ENCODE data around the gene OSGEP. TPM values are rescaled to one million over a fixed set of nuclear protein-coding genes. Genes with fewer than 3 reads are reported as not detected.

OSGEP gene
- total RNA-seq, 2 experiments from 2014 or later: 46.2 to 47.5 TPM

- H3K36me3 Mint-ChIP-seq (ENCODE audit: low read depth): peaks cover 50% of the 10 kb centered on the region
- no peaks in the 10 kb centered on the region for H3K9me3 Mint-ChIP-seq (ENCODE audit: low read depth)
- ATAC-seq (peak; percentile 76), DNase-seq (peak; percentile 78)
- ChIA-PET CTCF (interaction anchor here (0.6 to 1.9 kb wide), 10 partner anchors 9 to 139 kb away, joined by 3 to 10 read pairs (median 4); partner anchors contain the start of genes PARP2 and PIP4P1), POLR2A (interaction anchor here (0.6 to 3.0 kb wide), 11 partner anchors 9 to 647 kb away, joined by 3 to 48 read pairs (median 5); partner anchors contain the start of genes APEX1, OSGEP, PARP2 and PIP4P1)
- intact Hi-C loops (cut with DNase I, micrococcal nuclease): loop anchor here (1.0 to 5.0 kb wide), 8 partner anchors 9 to 143 kb away; partner anchors contain the start of genes APEX1 (in 2 of the 2), PARP2 (in 2 of the 2), PIP4P1 (in 2 of the 2) and OSGEP (in 1 of the 2)
- H3K4me1 Mint-ChIP-seq: peaks cover 43% of the 10 kb centered on the region
- no peaks in the 10 kb centered on the region for H3K27me3 Mint-ChIP-seq
- H3K4me3 Mint-ChIP-seq: peak overlapping the region; percentile 91
- peak overlapping the region; percentile 97 for H3K27ac Mint-ChIP-seq
These were observed 15.4 kb upstream of the OSGEP start for GRCh38 chr14:20469890-20470602.

GRCh38 chr14:20469242-20469889 lies 14.8 kb upstream of the OSGEP start, which contains the start of gene PNP:
TSS of gene PNP (plus strand) at chr14:20469406. CDS start at chr14:20469525, 119 bp downstream.
- Mint-ChIP-seq H3K36me3 (ENCODE audit: low read depth) (peaks cover 43% of the 10 kb centered on the region), H3K27me3 (no peaks in the 10 kb centered on the region), H3K9me3 (ENCODE audit: low read depth) (no peaks in the 10 kb centered on the region), H3K27ac (peak within 1 kb of the TSS; percentile 97), H3K4me1 (peaks cover 37% of the 10 kb centered on the region), H3K4me3 (peak within 1 kb of the TSS; percentile 91)
- ATAC-seq (peak; percentile 93), DNase-seq (peak; percentile 93)
- ChIA-PET POLR2A (interaction anchor here (0.6 to 3.0 kb wide), 11 partner anchors 8 to 647 kb away, joined by 3 to 48 read pairs (median 5); partner anchors contain the start of genes APEX1, OSGEP, PARP2 and PIP4P1), CTCF (interaction anchor here (0.6 to 1.9 kb wide), 10 partner anchors 8 to 140 kb away, joined by 3 to 10 read pairs (median 4); partner anchors contain the start of genes PARP2 and PIP4P1)
- intact Hi-C loops (cut with DNase I, micrococcal nuclease): loop anchor here (1.0 to 5.0 kb wide), 7 partner anchors 8 to 144 kb away; partner anchors contain the start of genes APEX1 (in 2 of the 2), PARP2 (in 2 of the 2), PIP4P1 (in 2 of the 2) and OSGEP (in 1 of the 2)

- Mint-ChIP-seq H3K27me3 (no peaks in the 10 kb centered on the region), H3K36me3 (ENCODE audit: low read depth) (peaks cover 37% of the 10 kb centered on the region), H3K9me3 (ENCODE audit: low read depth) (no peaks in the 10 kb centered on the region), H3K4me1 (peaks cover 31% of the 10 kb centered on the region), H3K4me3 (peak overlapping the region; percentile 91), H3K27ac (peak overlapping the region; percentile 97)
- CTCF ChIA-PET: interaction anchor here (0.7 to 1.9 kb wide), 3 partner anchors 10 to 125 kb away, joined by 3 to 8 read pairs (median 6); partner anchors contain the start of gene PARP2
- intact Hi-C loops (cut with DNase I, micrococcal nuclease): loop anchor here (1.0 to 5.0 kb wide), 7 partner anchors 8 to 144 kb away; partner anchors contain the start of genes APEX1 (in 2 of the 2), PARP2 (in 2 of the 2), PIP4P1 (in 2 of the 2) and OSGEP (in 1 of the 2)
- peak; percentile 24 for DNase-seq
- POLR2A ChIA-PET: interaction anchor here (1.1 to 3.0 kb wide), 5 partner anchors 8 to 19 kb away, joined by 3 to 48 read pairs (median 10); partner anchors contain the start of genes APEX1, OSGEP and PIP4P1
- ATAC-seq: no peak
These were observed 14.2 kb upstream of the OSGEP start for GRCh38 chr14:20468764-20469241.

GRCh38 chr14:20461225-20462141 lies 6.9 kb upstream of the OSGEP start, which contains the start of gene PIP4P1:
TSS of gene PIP4P1 (minus strand) at chr14:20461434. CDS start at chr14:20461325, 109 bp downstream.
- CTCF ChIA-PET: interaction anchor here (0.7 to 1.9 kb wide), 13 partner anchors 8 to 510 kb away, joined by 3 to 10 read pairs (median 4); partner anchors contain the start of genes PARP2, PNP and RNASE4
- no peaks in the 10 kb centered on the region for H3K27me3 Mint-ChIP-seq
- H3K4me1 Mint-ChIP-seq: peaks cover 26% of the 10 kb centered on the region
- no peaks in the 10 kb centered on the region for H3K9me3 Mint-ChIP-seq (ENCODE audit: low read depth)
- POLR2A ChIA-PET: interaction anchor here (1.0 to 2.7 kb wide), 9 partner anchors 8 to 118 kb away, joined by 3 to 49 read pairs (median 8); partner anchors contain the start of genes PARP2, PNP and TEP1
- DNase-seq (peak; percentile 99), ATAC-seq (peak; percentile 95)
- H3K36me3 Mint-ChIP-seq (ENCODE audit: low read depth): peaks cover 25% of the 10 kb centered on the region
- H3K4me3 Mint-ChIP-seq: peak within 1 kb of the TSS; percentile 84
- peak within 1 kb of the TSS; percentile 96 for H3K27ac Mint-ChIP-seq
- intact Hi-C loops (cut with DNase I, micrococcal nuclease): loop anchor here (1.0 to 5.0 kb wide), 6 partner anchors 8 to 921 kb away; partner anchors contain the start of genes PNP (in 2 of the 2), PARP2 (in 1 of the 2), SUPT16H (in 1 of the 2) and TEP1 (in 1 of the 2)

GRCh38 chr14:20460458-20461224 lies 6.0 kb upstream of the OSGEP start:
- H3K27me3 Mint-ChIP-seq: no peaks in the 10 kb centered on the region
- intact Hi-C loops (cut with DNase I, micrococcal nuclease): loop anchor here (1.0 to 5.0 kb wide), 6 partner anchors 9 to 922 kb away; partner anchors contain the start of genes PNP (in 2 of the 2), PARP2 (in 1 of the 2), SUPT16H (in 1 of the 2) and TEP1 (in 1 of the 2)
- H3K36me3 Mint-ChIP-seq (ENCODE audit: low read depth): peaks cover 25% of the 10 kb centered on the region
- DNase-seq (peak; percentile 67), ATAC-seq (peak; percentile 0)
- H3K4me3 Mint-ChIP-seq: peak overlapping the region; percentile 84
- peaks cover 26% of the 10 kb centered on the region for H3K4me1 Mint-ChIP-seq
- no peaks in the 10 kb centered on the region for H3K9me3 Mint-ChIP-seq (ENCODE audit: low read depth)
- POLR2A ChIA-PET: interaction anchor here (0.6 to 2.7 kb wide), 10 partner anchors 8 to 117 kb away, joined by 3 to 49 read pairs (median 8); partner anchors contain the start of genes PARP2, PNP and TEP1
- H3K27ac Mint-ChIP-seq: peak overlapping the region; percentile 91
- CTCF ChIA-PET: interaction anchor here (1.1 to 1.9 kb wide), 6 partner anchors 9 to 223 kb away, joined by 3 to 10 read pairs (median 6); partner anchors contain the start of genes PARP2, PNP and RNASE4

GRCh38 chr14:20458031-20458789 lies 3.6 kb upstream of the OSGEP start:
- POLR2A ChIA-PET: interaction anchor here (1.0 kb wide), 1 partner anchor 12 kb away, joined by 5 read pairs; no protein-coding TSS in a partner anchor
- DNase-seq: no peak
- H3K4me3 Mint-ChIP-seq: no peak overlapping the region
- no peaks in the 10 kb centered on the region for H3K27me3 Mint-ChIP-seq
- no peak for ATAC-seq
- intact Hi-C loops (cut with DNase I, micrococcal nuclease): loop anchor here in 1 of 2 experiments (5.0 kb wide), 1 partner anchor 644 kb away; the partner anchor contains the start of gene TMEM253
- H3K9me3 Mint-ChIP-seq (ENCODE audit: low read depth): no peaks in the 10 kb centered on the region
- peaks cover 28% of the 10 kb centered on the region for H3K36me3 Mint-ChIP-seq (ENCODE audit: low read depth)
- H3K4me1 Mint-ChIP-seq: peaks cover 27% of the 10 kb centered on the region
- CTCF ChIA-PET: interaction anchor here (0.6 kb wide), 1 partner anchor 51 kb away, joined by 3 read pairs; no protein-coding TSS in a partner anchor
- no peak overlapping the region for H3K27ac Mint-ChIP-seq

- ATAC-seq: no peak
- ChIA-PET CTCF (no interaction called here), POLR2A (interaction anchor here (2.7 kb wide), 2 partner anchors 13 to 114 kb away, joined by 35 to 44 read pairs; partner anchors contain the start of genes PARP2 and PNP)
- Mint-ChIP-seq H3K9me3 (ENCODE audit: low read depth) (no peaks in the 10 kb centered on the region), H3K27ac (no peak overlapping the region), H3K4me3 (no peak overlapping the region), H3K4me1 (peaks cover 28% of the 10 kb centered on the region), H3K36me3 (ENCODE audit: low read depth) (peaks cover 39% of the 10 kb centered on the region), H3K27me3 (no peaks in the 10 kb centered on the region)
- intact Hi-C loops (cut with DNase I, micrococcal nuclease): loop anchor here in 1 of 2 experiments (5.0 kb wide), 1 partner anchor 645 kb away; the partner anchor contains the start of gene TMEM253
- no peak for DNase-seq
These were observed 2.4 kb upstream of the OSGEP start for GRCh38 chr14:20456971-20457370.
